HG03521 (cell line): Measurements from ENCODE around the gene RTN4IP1.
"Not testable (repeated sequence)": the region's sequence is repeated elsewhere in the genome, so short reads cannot be mapped to it uniquely, and the experiment has no call there.

ENCODE experiments used
- ATAC-seq: cut with Tn5 transposase; IDR thresholded peaks from one replicate; pipeline ENCODE4 v1.9.1; 2021; ENCODE audit warnings: mild to moderate bottlenecking, moderate library complexity; ENCODE audit not compliant: unreplicated experiment

RTN4IP1 gene

DNA sequence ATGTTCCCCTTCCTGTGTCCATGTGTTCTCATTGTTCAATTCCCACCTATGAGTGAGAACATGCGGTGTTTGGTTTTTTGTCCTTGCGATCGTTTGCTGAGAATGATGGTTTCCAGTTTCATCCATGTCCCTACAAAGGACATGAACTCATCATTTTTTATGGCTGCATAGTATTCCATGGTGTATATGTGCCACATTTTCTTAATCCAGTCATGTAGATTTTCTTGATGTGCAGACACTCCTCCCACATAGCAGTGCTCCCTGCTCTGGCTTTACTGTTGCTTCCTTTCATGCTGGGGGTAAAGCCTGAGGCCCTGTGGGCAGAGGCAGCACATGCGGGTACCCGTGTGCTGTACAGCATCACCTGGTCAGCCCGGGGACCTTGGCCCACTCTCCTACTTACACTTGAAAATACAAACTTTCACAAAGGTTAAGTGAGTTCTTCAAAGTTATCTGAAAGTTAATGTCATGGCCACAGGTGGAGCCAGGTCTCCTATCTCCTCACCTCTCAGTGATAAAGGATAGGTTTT, 80.3 kb downstream of the RTN4IP1 start:
- not testable (repeated sequence) for ATAC-seq

DNA sequence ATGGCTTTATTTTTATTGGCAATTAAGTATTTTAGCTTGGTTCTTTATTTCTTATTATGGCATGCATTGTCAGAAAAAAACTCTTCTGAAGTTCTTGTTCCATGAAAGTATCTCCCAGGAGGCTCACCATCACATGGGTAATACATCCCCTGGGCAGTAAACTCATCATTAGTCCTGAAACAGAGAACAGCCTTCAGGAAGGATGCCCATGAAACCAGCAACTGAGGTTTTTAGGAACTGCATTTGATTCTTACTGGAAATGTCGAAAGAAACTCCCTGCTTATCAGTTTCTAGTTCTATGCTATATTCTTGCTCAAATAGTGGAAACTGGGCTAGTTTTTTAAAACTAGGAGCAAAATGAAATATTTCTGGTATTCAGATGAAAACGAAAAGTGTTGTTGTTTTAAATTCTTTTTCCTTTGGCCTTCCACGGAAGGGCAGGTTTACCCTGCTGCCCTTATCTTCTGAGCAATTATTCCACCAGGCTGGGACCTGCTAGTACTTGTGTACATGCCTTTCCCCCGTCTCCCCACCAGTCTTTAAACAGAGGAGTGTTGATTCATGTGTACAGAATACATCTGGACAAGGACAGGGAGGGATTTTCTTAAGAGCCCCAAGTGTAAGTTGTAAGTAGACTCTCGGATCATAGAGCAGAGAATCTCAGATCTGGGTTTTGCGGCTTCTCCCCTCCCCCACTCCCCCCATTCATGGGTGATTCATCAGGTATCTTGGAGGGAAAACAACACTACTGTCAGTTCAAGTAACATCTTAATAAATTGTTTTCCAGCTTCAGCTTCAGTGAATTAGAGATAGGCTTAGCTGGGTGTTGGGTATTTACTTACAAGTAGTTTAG, 81.5 kb downstream of the RTN4IP1 start:
- no peak for ATAC-seq

DNA sequence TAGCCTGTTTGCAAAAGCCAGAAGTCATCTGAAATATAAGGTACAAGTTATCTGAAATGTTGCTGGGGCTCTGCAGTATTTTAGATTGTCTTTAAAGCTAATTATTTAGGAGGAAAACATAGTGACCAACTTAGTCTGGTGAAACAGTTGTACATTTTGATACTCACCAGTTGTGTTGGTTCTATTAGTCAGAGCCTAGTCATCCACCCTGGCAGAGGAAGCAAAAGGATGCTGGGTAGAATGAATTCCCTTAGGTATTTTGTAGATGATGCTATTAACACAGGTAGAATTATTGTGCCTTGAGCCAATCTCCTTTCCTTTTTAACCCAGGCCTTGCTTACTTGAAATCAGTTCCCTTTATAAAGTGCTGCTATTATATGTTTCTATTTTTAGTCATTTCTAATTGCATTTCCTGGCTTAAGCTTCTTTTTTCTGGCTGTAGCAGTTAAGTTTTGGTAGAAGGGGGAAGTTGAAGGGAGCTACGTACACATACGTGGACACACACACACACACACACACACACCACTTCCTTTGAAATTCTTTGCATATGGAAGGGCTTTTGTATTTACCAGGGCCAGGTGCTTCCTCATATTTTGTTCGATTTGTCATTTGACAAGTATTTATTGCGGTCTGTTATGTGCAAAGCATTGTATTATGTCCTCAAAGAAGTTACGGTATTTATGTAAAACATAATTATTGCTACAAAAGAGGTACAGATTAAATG, 82.4 kb downstream of the RTN4IP1 start:
- no peak for ATAC-seq

DNA sequence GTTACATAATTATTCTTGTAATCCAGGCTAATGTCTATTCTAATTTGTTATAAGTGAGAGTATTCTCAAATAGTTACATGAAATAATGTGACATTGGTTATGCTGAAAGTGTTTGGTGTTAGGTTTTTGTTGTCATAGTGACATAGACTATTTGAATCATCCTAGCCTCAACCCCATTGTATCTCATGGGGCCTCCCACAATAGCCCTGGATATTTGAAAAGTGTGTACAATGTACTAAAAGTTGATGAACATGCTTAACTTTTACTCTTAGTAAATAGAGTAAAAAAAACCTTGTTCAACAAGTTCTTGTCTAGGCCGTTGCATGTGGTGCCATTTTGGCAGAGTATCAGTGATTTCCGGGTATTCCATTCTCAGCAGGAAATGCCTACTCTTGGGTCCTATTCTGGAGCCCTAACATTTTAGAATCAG, 83.0 kb downstream of the RTN4IP1 start:
- no peak for ATAC-seq

DNA sequence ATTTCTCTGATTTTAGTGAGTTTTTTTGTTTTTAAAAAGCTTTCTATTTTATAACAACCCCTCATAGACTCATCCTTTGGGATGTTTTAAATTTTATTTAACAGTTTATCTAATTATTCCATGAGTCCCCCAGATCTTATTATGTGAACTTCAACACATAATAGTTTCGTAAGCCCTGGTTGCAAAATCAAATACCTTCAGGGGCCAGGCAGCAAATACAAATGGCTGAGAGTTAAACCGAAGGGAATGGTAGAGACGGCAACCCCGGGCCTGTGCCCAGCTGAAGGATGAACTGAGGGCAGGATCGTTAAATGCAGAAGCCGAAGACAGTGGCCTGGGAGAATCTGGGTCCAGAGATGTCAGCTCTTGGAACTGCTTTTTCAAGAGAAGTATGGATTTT, 88.4 kb downstream of the RTN4IP1 start:
- no peak for ATAC-seq

DNA sequence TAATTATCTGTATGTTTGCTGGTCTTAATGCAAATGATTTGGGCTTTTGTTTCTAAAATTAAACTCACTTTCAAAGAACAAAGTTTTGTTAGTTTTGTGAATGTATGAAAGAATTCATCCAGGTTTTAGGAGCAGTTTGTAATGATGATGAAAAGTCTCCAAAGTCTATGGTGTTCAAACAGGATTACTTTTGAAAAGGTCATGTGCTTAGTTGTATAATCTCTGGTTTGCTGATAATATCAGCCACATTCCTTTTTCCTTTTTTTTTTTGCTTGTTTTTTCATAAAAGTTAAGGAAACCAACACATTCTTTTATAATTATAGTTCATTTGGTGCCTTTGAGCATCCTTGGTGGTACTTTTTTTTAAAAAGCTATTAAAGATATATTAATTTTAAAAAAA, 88.9 kb downstream of the RTN4IP1 start:
- ATAC-seq, result no peak

DNA sequence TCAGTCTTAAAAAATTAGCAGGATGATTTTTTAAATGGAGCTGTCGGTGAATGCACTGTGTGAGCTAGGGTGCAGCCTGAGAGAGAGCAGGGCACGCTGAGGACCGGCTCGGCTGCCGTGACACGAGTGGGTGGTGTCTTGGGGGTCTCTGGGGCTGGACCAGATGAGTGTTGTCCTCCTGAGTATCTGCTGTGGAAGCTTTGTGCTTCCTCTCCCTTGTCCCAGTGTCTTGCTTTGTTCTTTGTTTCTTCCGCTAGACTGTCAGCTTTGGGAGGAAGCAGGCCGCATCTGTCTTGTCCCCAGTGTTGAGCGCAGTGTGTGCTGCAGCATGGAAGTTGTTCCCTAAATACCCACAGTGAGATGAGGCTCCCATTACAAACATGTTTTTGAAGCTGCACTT, 89.4 kb downstream of the RTN4IP1 start:
- ATAC-seq, result no peak

DNA sequence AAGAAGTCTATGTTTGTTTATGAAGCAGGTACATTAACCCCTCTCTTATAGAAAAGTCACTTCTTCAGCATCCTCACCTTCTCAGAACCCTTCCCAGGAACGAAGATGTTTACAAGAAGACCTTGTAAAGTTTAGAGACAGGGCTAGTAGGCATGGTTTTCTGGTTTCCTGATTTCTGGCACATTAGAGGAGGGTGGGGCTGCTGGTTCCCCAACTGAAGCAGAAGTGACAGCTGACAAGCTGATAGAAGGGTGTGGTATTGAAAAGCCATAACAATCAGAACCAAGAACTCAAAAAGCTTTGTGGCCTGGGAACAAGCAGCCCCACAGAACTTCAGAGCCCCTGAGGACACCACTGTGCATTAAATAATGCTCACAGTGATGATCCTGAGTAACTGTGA, 91.2 kb downstream of the RTN4IP1 start:
- no peak for ATAC-seq

DNA sequence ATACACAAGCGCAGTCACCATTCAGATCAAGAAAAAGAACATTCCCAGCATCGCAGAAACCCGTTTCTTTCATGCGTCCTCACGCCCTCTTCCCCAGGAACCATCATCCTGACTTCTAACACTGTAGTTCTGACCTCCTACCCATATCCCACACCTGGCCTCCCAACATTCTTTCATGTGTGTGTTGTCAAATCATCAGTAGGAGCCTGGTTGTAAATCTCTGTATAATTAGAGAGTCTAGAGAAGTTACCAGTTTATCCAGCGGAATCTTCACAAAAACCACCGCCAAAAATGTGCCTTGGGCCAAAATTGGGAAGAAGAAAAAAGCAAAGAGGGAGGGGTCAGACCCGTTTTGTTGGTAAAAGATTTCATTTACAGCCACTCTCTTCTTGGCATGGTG, 91.6 kb downstream of the RTN4IP1 start:
- ATAC-seq, result no peak

DNA sequence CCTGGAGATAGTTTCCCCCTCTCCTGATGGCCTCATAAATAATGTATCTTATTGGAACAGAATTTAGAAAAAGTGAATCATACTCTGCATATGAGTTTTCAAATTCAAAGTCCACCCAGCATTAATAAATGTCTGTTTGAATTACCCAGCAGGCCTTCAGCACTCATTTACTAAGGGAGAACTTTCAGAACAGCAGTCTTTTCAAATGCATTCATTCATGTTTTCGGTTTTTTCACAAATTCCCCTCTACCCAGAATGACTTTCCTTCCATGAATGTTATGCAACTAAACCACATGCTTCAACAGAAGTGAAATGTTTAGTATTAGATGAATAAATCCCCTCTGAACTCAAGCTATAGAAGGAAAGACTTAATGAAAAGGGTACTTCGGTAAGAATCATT, 92.4 kb downstream of the RTN4IP1 start:
- ATAC-seq, result no peak

DNA sequence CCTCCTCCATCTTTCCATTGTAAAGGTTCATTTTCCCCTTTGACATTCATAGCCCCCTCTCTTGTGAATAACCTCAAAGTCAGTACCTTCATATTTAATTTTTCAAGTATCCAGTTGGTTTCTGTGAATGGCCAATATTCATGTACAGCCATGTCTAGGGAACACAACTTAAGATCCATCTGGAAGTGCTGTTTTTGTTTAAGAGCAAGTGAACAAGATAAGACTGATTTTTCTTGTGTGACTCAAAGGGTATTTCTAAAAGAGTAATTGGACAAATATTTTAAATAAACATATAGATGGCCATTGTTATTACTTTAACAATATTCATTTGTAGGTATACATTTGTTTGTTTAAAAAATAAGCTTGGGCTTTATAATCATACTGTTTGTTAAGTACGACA, 92.9 kb downstream of the RTN4IP1 start:
- no peak for ATAC-seq

DNA sequence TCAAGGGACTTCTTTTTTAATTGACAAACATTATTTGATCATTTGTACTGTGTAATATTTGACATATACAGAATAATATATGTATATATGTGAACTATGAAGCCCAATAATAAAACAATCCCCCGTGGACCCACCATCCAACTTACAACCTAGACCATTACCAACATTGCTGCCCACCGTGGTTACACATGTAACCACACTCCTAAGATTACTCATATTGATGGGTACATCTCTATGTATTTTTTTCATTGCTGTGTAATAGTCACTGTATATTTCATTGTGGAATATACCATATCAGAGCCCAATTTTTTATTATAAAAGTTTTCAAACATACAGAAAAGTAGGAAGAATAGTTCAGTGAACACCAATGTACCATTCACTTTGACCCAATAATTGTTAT, 94.3 kb downstream of the RTN4IP1 start:
- ATAC-seq, result no peak

DNA sequence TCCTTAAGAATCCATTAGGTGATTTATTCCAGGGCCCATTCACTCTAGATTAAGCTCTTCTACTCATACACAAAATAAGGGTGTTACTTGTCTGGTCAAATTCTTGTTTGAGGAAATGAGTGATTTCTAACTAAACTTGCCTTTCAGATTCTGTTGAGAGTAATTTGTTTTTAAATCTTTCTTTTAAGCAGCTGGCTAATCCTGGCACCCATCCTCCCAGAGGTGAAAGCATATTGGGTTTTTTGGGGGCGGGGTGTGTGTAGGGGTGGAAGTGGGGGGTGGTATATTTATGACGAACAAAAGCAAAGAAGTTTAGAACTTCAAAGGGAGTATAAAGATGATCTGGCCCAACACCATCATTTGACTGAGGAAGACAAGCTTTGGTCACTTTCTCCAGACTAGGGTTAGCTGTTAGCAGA, 94.7 kb downstream of the RTN4IP1 start:
- no peak for ATAC-seq

DNA sequence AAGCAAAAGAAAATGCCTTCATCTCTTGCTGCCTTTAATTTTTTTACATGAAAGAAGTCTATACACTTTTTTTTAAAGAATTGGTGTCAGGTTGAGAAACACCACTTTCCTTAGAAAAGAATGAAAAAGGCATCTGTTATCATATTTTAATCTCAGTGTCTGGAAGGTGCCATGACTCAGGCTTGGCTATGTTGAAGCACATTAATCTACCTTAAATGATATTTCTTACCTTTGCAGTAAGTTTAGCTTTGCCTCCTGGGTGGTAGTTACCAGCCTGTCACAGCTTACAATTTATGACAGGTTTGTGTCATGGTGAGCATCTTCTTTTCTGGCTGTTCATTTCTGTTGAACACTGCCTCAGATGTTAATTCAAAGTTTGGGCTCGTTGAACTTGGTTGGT, 95.3 kb downstream of the RTN4IP1 start:
- no peak for ATAC-seq

DNA sequence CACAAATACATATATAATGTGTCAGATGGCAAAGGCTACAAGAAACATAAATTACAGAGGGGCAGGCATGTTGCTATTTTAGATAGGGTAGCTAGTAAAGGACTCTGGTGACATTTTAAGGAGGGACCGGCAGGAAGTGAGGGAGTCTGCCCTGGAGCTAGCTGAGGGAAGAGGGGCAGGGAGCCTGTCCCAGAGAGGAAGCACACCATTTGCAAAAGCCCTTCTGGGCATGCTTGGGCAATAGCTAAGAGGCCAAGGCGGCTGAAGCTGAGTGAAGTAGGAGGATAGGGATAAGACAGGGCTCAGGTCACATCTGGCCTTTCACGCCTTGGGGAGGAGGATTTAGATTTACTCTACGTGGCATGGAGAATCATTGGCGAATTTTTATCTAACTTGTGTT, 96.2 kb downstream of the RTN4IP1 start:
- ATAC-seq, result no peak

DNA sequence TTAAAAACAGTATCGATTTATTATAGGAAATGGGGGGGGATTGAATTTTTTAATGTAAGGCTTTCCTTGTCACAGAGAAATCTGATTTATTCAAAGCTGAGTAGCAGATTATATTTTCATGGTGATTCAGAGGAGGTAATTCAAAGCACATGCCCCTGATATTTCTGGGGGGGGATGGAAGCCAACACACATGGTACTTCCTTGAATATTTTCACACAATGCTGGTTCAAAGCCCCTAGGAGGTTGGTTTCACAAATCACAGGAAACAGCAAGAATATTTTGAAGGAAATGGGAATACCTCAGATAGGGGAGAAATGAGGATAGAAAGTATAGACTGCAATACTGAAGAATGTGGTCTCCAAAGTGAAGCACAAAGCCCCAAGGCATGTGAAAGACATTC, 98.8 kb downstream of the RTN4IP1 start:
- ATAC-seq, result no peak

DNA sequence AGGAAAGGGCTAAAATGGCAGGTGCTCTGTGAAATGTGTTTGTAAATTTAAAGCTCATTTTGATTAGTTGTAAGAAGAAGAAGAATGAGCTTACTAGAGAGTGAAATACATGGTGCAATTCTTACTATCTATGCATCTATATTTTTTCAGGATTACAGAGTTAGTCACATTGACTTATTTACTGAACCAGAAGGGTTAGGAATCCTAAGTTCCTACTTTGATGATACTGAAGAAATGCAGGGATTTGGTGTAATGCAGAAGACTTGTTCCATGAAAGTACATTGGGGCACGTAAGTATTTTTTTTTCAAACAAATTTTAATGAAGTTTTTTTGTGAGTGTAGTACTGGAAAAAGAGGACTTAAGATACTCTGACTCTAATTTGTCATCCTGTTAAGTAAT, 99.3 kb downstream of the RTN4IP1 start:
- ATAC-seq, result no peak

DNA sequence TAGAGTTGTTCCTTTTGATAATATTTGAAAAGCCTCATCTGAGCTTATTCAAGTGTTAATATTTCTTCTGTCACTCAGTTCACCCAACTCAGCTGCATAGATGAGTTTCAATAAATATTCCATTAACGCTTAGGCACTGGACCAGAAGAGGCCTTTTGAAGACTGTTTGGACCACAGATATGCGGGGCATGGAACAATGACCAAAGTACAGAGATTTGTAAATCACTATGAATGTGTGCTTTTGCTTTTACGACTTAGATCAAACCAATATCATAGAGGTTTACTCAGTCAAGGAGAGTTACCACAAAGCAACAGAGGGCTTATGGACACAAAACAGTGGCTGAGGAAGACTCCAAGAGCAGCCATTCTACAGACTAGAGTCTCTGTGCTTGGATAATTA, 99.9 kb downstream of the RTN4IP1 start:
- no peak for ATAC-seq

DNA sequence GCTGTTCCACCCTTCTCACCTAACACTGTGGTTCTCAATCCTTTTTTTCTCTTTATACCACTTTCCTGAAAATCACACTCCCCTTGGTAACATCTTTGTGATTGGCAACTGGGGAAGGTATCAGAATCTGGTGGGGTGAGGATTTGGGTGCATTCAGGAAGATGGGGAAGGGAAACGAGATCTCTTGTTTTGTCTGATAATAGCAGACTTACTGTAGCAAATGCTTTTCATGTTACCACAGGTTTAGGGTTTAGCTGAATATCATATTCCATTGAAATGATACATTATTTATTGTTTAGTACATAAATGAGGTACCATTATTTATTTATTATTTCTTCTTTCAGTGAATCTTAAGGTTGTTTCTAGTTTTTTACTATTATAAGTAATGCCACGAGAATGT, 100.8 kb downstream of the RTN4IP1 start:
- no peak for ATAC-seq

DNA sequence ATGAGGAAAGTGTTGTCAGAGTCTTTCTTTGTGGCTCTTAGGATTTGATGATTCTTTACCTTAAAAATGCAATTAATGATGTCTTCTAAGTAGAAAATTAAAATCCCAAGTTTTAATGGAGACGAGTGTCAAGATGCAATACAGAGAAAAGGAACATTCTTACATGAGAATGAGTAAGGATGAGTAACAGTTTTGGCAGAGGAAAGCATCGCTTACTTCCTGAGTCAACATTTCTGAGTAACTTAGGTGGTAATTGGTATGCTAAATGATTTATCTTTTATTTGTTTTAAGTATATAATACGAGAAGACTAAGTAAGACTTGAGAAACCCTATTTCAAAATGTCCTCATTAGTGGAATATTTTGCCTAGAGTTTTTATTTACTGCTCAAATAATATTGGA, 101.3 kb downstream of the RTN4IP1 start:
- ATAC-seq, result no peak

DNA sequence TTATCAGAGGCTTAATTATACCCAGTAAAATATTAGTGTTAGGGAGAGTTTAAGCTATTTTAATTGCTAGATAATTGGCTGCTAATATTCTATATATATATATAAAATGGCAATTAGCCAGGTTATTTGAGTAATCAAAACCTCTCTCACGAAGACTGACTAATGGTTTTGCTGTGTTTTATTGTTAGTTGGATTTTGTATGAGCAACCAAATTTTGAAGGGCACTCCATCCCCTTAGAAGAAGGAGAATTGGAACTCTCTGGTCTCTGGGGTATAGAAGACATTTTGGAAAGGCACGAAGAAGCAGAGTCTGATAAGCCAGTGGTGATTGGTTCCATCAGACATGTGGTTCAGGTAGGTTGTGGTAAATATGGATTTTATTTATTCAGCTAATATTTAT, 102.2 kb downstream of the RTN4IP1 start:
- no peak for ATAC-seq

DNA sequence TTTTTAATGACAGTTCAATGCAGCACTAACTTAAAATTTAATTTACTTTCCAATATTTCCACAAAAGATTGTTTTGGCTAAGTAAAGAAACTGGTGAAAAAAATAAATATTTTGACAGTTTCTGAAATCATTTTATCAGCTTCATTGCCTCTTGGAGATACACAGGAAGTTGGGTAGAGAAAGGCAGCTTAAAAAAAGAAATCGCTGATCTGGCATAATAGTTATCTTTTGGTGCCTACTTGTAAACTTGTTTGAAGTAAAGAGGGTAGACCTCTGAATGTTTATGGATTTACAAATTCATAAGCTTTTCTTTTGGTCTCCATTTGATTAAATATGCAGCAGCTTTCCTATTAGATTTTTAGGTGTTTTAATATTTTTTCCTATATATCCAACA, 103.4 kb downstream of the RTN4IP1 start:
- ATAC-seq, result no peak
